Measurements from ENCODE around the gene STEAP1B.

Gene STEAP1B

GRCh38 chr7:22417349-22417748, 82.6 kb downstream of the STEAP1B start:
- no peak overlapping the region for H3K9ac ChIP-seq (ENCODE audit: insufficient read length, low read depth)
- TF ChIP-seq ZNF274 (IDR thresholded peaks at IDR 0.05; ENCODE audit: low read depth, low read length) (no peak), SUZ12 (IDR thresholded peaks at IDR 0.05; ENCODE audit: extremely low read depth, insufficient read depth, insufficient read length) (no peak), YY1 (IDR thresholded peaks at IDR 0.05; ENCODE audit: insufficient read depth, insufficient read length) (no peak)
- peaks cover 4% of the 10 kb centered on the region for H3K36me3 ChIP-seq (ENCODE audit: insufficient read depth, insufficient read length, low read length)
- 0 out of 2 replicates have a peak, but pooled peaks cover 5% of the 10 kb centered on the region for H3K9me3 ChIP-seq (ENCODE audit: insufficient read depth, low read length)
- no peak overlapping the region for H3K4me3 ChIP-seq (ENCODE audit: insufficient read length, low read depth)
- H3K4me1 ChIP-seq (ENCODE audit: insufficient read depth, insufficient read length), result peaks cover 2% of the 10 kb centered on the region
- no peaks in the 10 kb centered on the region for H3K27me3 ChIP-seq (ENCODE audit: insufficient read depth, insufficient read length)
- DNase-seq (ENCODE audit: low read depth, low spot score), result no peak

GRCh38 chr7:22414424-22414823, 85.6 kb downstream of the STEAP1B start:
- Histone ChIP-seq H3K4me3 (ENCODE audit: insufficient read length, low read depth) (no peak overlapping the region), H3K4me1 (ENCODE audit: insufficient read depth, insufficient read length) (peaks cover 5% of the 10 kb centered on the region), H3K36me3 (ENCODE audit: insufficient read depth, insufficient read length, low read length) (peaks cover 1% of the 10 kb centered on the region), H3K9ac (ENCODE audit: insufficient read length, low read depth) (no peak overlapping the region), H3K27me3 (ENCODE audit: insufficient read depth, insufficient read length) (no peaks in the 10 kb centered on the region), H3K9me3 (ENCODE audit: insufficient read depth, low read length) (0 out of 2 replicates have a peak, but pooled peaks cover under 1% of the 10 kb centered on the region)
- DNase-seq (ENCODE audit: low read depth, low spot score), result no peak
- TF ChIP-seq YY1 (IDR thresholded peaks at IDR 0.05; ENCODE audit: insufficient read depth, insufficient read length) (no peak), ZNF274 (IDR thresholded peaks at IDR 0.05; ENCODE audit: low read depth, low read length) (no peak), SUZ12 (IDR thresholded peaks at IDR 0.05; ENCODE audit: extremely low read depth, insufficient read depth, insufficient read length) (no peak)

GRCh38 chr7:22413211-22413610, 86.8 kb downstream of the STEAP1B start:
- TF ChIP-seq YY1 (IDR thresholded peaks at IDR 0.05; ENCODE audit: insufficient read depth, insufficient read length) (no peak), SUZ12 (IDR thresholded peaks at IDR 0.05; ENCODE audit: extremely low read depth, insufficient read depth, insufficient read length) (no peak), ZNF274 (IDR thresholded peaks at IDR 0.05; ENCODE audit: low read depth, low read length) (no peak)
- no peak overlapping the region for H3K9ac ChIP-seq (ENCODE audit: insufficient read length, low read depth)
- no peak for DNase-seq (ENCODE audit: low read depth, low spot score)
- no peak overlapping the region for H3K4me3 ChIP-seq (ENCODE audit: insufficient read length, low read depth)
- no peaks in the 10 kb centered on the region for H3K36me3 ChIP-seq (ENCODE audit: insufficient read depth, insufficient read length, low read length)
- no peaks in the 10 kb centered on the region for H3K9me3 ChIP-seq (ENCODE audit: insufficient read depth, low read length)
- peaks cover 5% of the 10 kb centered on the region for H3K4me1 ChIP-seq (ENCODE audit: insufficient read depth, insufficient read length)
- no peaks in the 10 kb centered on the region for H3K27me3 ChIP-seq (ENCODE audit: insufficient read depth, insufficient read length)

GRCh38 chr7:22411977-22412693, 87.9 kb downstream of the STEAP1B start:
- DNase-seq (ENCODE audit: low read depth, low spot score), result peak; percentile 54
- no peak overlapping the region for H3K9ac ChIP-seq (ENCODE audit: insufficient read length, low read depth)
- peaks cover 5% of the 10 kb centered on the region for H3K4me1 ChIP-seq (ENCODE audit: insufficient read depth, insufficient read length)

GRCh38 chr7:22406715-22407114, 93.3 kb downstream of the STEAP1B start:
- DNase-seq (ENCODE audit: low read depth, low spot score), result no peak
- Histone ChIP-seq H3K36me3 (ENCODE audit: insufficient read depth, insufficient read length, low read length) (no peaks in the 10 kb centered on the region), H3K4me3 (ENCODE audit: insufficient read length, low read depth) (no peak overlapping the region), H3K9ac (ENCODE audit: insufficient read length, low read depth) (no peak overlapping the region), H3K27me3 (ENCODE audit: insufficient read depth, insufficient read length) (no peaks in the 10 kb centered on the region), H3K9me3 (ENCODE audit: insufficient read depth, low read length) (no peaks in the 10 kb centered on the region), H3K4me1 (ENCODE audit: insufficient read depth, insufficient read length) (peaks cover 3% of the 10 kb centered on the region)
- TF ChIP-seq YY1 (IDR thresholded peaks at IDR 0.05; ENCODE audit: insufficient read depth, insufficient read length), result no peak
- TF ChIP-seq ZNF274 (IDR thresholded peaks at IDR 0.05; ENCODE audit: low read depth, low read length), result no peak
- no peak for TF ChIP-seq SUZ12 (IDR thresholded peaks at IDR 0.05; ENCODE audit: extremely low read depth, insufficient read depth, insufficient read length)

More at GRCh38 chr7:22411977-22412693, 87.9 kb downstream of the STEAP1B start:
- Histone ChIP-seq H3K9me3 (ENCODE audit: insufficient read depth, low read length) (no peaks in the 10 kb centered on the region), H3K36me3 (ENCODE audit: insufficient read depth, insufficient read length, low read length) (no peaks in the 10 kb centered on the region), H3K27me3 (ENCODE audit: insufficient read depth, insufficient read length) (no peaks in the 10 kb centered on the region), H3K4me3 (ENCODE audit: insufficient read length, low read depth) (no peak overlapping the region)
- TF ChIP-seq SUZ12 (IDR thresholded peaks at IDR 0.05; ENCODE audit: extremely low read depth, insufficient read depth, insufficient read length) (no peak), ZNF274 (IDR thresholded peaks at IDR 0.05; ENCODE audit: low read depth, low read length) (no peak), YY1 (IDR thresholded peaks at IDR 0.05; ENCODE audit: insufficient read depth, insufficient read length) (no peak)

GRCh38 chr7:22404421-22405023, 95.5 kb downstream of the STEAP1B start:
- Histone ChIP-seq H3K4me3 (ENCODE audit: insufficient read length, low read depth) (no peak overlapping the region), H3K4me1 (ENCODE audit: insufficient read depth, insufficient read length) (no peaks in the 10 kb centered on the region), H3K9me3 (ENCODE audit: insufficient read depth, low read length) (no peaks in the 10 kb centered on the region), H3K27me3 (ENCODE audit: insufficient read depth, insufficient read length) (no peaks in the 10 kb centered on the region), H3K9ac (ENCODE audit: insufficient read length, low read depth) (no peak overlapping the region), H3K36me3 (ENCODE audit: insufficient read depth, insufficient read length, low read length) (no peaks in the 10 kb centered on the region)
- no peak for DNase-seq (ENCODE audit: low read depth, low spot score)
- TF ChIP-seq ZNF274 (IDR thresholded peaks at IDR 0.05; ENCODE audit: low read depth, low read length) (no peak), YY1 (IDR thresholded peaks at IDR 0.05; ENCODE audit: insufficient read depth, insufficient read length) (no peak), SUZ12 (IDR thresholded peaks at IDR 0.05; ENCODE audit: extremely low read depth, insufficient read depth, insufficient read length) (no peak)

- Histone ChIP-seq H3K9me3 (ENCODE audit: insufficient read depth, low read length) (no peaks in the 10 kb centered on the region), H3K4me1 (ENCODE audit: insufficient read depth, insufficient read length) (no peaks in the 10 kb centered on the region), H3K9ac (ENCODE audit: insufficient read length, low read depth) (no peak overlapping the region), H3K27me3 (ENCODE audit: insufficient read depth, insufficient read length) (no peaks in the 10 kb centered on the region), H3K4me3 (ENCODE audit: insufficient read length, low read depth) (no peak overlapping the region), H3K36me3 (ENCODE audit: insufficient read depth, insufficient read length, low read length) (no peaks in the 10 kb centered on the region)
- no peak for TF ChIP-seq YY1 (IDR thresholded peaks at IDR 0.05; ENCODE audit: insufficient read depth, insufficient read length)
- TF ChIP-seq SUZ12 (IDR thresholded peaks at IDR 0.05; ENCODE audit: extremely low read depth, insufficient read depth, insufficient read length), result no peak
- no peak for TF ChIP-seq ZNF274 (IDR thresholded peaks at IDR 0.05; ENCODE audit: low read depth, low read length)
- DNase-seq (ENCODE audit: low read depth, low spot score), result no peak
Measured at GRCh38 chr7:22403344-22403743, 96.6 kb downstream of the STEAP1B start.
